ENCODE data around the gene IL11.

IL11 gene

DNA sequence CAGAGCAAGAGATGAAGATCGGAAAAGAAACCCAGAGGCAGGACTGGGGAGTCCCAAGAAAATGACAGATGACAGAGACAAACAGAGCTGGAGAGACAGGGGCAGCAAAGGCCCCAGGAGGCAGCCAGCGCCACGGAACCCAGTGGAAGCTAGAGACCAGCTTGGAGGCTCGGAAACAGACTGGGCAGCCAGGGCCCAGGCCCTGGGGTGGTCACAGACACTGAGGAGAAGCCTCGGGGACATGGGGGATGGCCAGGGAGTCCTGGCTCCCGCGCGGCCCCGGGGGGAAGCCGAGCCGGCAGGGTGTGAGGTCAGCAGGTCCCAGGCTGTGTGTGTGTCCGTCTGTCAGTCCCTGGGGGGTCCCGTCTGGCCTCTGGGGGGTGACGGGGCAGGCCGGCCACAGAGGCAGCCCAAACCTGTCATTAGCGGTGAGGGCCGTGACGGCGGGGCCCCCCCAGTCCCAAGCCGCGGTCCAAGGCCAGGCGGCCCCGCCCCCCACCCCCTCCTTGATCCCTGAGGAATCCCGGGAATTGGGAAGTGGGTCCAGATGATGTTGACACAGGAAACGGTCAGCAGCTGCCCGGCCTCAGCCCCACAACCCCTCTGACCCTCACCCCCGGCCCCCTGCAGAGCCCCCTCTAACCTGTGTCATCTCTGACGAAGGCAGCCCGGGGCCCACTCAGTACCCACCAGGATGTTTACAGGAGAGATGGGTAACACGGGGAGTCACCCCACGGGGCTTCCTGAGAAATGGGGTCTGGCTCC is 3.9 kb upstream of the IL11 start:
- DNase-seq (ENCODE audit: low read depth in 2 of 3, low spot score in 2 of 3) = no peak

DNA sequence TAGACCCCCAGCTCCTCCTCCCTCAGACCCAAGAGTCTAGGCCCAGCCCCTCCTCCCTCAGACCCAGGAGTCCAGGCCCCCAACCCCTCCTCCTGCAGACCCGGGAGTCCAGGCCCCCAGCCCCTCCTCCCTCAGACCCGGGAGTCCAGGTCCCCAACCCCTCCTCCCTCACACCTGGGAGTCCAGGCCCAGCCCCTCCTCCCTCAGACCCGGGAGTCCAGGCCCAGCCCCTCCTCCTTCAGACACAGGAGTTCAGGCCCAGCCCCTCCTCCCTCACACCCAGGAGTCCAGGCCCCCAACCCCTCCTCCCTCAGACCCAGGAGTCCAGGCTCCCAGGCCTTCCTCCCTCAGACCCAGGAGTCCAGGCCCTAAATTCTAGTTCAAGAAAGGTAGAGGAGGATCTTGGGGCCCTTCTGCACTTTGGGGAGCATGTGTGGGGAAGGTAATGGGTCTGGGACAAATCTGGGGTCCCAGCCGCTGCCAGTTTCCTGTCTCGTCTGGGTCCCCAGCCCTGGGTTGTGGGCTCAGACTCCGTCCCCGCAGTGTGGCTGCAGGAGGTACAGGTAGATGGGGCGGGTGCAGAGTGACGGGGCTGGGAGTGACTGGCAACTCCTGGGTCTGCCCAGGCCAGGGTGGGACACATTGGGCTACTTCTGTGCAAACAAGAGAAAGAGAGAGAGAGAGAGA is 3.2 kb upstream of the IL11 start:
- no peak for DNase-seq (ENCODE audit: low read depth in 2 of 3, low spot score in 2 of 3)

DNA sequence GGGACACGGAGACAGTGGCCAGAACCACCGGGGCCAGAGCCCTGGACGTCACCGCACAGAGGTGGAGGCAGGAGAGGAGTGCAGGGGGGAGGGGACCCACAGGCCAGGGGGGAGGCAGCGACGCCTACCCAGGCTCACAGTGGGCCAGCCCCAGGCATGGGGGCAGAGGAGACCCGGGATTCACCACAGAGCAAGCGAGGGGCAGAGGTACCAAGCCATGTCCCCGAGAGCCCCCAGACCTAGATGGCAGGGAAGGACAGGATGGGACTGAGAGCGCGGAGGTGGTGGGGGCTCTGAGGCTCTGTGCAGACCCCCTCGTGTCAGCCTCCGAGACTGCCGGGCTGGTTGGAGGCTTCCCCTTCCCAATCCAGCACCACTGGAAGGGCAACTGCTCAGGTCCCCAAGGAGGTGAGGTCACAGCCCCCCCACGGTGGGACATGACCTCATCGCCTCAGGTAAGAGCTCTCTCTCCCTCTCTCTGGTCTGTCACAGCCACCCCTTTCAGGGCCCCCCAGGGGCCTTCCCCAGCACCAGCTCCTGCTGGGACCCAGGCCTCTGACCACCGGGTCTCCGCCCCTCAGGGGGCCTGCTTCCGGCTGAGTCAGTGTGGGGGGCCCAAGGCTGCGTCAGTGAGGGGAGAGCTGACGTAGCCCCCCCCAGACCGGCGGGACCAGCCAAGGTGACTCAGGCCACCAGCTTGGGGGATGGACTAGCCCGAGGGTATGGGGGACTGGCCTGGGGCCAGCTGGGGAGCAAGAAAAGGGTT is 2.2 kb upstream of the IL11 start:
- no peak for DNase-seq (ENCODE audit: low read depth in 2 of 3, low spot score in 2 of 3)

DNA sequence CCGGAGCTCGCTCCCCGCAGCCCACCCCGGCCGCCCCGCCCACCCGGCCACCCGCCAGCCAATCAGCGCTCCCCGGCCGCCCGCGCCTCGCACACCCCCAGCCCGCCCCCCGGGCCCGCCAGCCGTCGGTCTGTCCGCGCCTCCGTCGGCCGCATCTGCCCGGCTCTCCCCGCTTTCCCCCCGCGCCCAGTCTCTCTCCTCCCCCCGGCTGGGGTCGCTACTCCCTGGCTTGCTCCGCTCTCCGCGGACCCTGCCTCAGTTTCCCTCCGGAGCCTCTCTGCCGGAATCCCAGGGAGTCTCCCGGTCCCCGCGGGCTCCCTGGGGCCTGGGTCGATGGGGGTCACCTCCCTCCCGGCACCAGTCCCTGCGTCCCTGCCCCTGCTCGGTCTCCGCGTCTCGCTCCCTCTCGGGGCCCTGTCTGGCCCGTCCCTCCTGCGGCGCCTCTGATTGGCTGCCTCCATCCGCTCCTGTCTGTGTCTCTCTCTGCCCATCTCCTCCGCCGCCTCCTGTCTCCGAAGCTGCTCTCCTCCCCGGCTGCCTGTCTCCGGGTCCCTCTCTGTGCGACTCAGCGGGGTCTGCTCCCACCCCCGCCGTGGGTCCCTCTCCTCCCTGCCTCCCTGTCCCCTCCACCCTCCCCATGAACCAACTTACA is 484 bp downstream of the IL11 start:
- DNase-seq (ENCODE audit: low read depth in 2 of 3, low spot score in 2 of 3) = no peak

DNA sequence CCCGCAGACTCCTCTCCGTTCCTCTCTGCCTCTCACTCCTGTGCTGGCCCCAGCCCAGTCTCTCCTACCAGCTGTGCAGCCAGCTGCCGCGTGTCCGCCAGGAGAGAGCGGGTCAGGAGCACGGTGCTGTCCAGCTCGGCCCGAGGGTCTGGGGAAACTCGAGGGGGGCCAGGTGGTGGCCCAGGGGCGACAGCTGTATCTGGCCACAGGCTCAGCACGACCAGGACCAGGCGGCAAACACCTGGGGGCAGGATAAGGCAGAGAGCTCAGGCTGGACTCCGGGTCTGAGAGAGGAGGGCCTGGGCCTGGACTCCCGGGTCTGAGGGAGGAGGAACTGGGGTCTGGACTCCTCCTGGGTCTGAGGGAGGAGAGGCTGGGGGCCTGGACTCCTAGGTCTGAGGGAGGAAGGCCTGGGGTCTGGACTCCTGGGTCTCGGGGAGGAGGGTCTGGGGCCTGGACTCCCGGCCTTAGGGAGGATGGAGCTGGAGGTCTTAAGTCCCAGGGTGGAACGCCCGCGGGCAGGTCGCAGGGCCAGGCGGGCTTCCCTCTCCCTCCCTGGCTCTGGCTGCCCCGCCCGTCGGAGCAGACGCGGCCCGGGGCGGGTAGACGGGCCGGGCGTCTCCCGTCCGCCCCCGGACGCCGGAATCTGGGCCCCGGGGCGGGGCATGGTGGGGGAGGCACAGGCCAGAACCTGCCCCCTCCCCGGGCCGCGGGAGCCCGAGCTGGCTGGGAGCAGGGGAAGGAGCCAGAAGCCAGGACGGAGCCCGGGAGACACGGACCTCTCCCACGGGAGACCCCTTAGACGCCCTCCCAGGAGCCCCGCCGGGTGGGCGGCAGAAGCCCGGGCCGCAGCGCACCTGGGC is 1.3 kb downstream of the IL11 start:
- no peak for DNase-seq (ENCODE audit: low read depth in 2 of 3, low spot score in 2 of 3)

DNA sequence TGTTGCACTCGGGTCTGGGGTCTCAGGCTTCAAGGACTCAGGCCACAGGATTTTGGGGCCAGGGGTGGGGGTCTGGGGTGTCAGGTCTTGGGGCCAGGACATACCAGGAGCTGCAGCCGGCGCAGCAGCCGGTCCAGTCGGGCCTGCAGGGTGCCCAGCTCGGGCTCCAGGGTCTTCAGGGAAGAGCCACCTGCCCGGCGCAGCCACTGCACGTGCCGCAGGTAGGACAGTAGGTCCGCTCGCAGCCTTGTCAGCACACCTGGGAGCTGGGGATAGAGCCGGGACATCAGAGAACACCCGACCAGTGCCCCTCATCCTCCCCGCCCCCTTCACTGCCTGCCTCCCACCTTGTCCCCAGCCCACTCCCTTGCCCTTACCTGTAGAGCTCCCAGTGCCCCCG is 2.2 kb downstream of the IL11 start:
- no peak for DNase-seq (ENCODE audit: low read depth in 2 of 3, low spot score in 2 of 3)

DNA sequence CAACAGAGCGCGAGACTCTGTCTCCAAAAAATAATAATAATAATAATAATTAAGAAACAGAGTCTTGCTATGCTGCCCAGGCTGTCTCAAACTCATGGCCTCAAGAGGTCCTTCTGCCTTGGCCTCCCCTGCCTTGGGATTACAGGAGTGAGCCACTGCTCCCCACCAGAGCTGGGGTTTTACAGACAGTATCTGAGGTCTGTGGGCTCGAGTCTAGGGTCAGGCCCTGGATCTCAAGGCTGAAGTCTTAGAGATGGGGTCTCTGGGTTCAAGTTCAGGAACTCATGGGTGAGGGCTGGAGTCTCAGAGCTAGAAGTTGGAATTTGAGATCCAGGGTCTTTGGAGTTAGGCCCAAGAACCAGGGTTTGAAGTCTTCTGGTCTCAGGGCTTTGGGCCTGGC is 3.5 kb downstream of the IL11 start:
- DNase-seq (ENCODE audit: low read depth in 2 of 3, low spot score in 2 of 3) = no peak

DNA sequence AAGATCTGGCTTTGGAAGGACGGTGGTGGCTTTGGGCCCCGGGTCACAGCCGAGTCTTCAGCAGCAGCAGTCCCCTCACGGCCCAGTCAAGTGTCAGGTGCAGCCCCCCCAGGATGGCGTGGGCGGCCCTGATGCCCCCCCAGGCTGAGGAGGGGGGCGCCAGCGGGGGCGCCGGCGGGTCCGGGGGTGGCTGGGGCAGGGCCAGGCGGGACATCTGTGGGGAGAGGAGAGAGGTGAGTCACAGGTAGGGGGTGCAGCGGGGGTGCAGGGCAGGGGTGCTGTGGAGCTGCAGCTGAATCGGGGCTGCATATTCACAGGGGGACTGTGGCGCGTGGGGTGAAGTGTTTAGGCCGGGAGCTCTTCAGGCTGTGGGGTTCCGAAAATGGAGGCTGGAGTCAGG is 4.3 kb downstream of the IL11 start:
- DNase-seq (ENCODE audit: low read depth in 2 of 3, low spot score in 2 of 3) = no peak

DNA sequence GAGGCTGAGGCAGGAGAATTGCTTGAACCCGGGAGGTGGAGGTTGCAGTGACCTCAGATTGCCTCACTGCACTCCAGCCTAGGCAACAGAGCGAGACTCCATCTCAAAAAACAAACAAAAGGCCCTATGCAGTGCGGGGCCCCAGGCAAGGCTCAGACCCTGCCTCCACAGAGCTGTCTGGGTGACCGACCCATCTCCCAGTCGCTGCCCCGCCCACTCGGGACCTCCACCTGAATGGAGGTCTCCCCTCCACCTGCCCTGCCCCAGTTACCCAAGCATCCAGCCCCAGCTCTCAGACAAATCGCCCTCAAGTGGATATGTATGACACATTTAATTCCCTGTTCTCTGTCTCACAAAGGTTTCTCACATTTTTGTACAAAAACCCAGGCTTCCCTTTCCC is 5.0 kb downstream of the IL11 start:
- no peak for DNase-seq (ENCODE audit: low read depth in 2 of 3, low spot score in 2 of 3)

DNA sequence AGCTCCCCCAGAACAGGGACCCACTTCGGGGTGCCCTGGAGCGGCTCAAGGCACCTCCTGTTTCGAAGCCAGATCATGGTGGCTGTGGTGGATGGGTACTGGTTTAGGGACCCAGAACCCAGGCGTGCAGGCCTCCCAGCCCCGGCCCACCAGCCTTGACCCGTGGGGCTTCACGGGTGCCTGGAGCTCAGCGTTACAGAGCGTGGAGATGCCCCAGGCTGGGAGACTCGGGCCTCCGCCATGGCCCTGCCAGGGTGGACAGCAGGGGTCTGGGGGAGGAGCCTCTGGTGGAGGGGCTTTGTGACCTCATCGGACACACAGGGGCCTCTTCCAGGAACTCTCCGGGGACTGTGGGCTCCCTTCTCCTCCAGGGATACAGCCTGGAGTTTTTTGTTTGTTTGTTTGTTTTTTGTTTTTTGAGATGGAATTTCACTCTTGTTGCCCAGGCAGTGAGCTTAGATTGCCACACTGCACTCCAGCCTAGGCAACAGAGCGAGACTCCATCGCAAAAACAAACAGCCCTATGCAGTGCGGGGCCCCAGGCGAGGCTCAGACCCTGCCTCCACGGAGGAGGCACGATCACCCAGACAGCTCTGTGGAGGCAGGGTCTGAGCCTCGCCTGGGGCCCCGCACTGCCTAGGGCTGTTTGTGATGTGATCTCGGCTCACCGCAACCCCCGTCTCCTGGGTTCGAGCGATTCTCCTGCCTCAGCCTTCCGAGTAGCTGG is 7.1 kb downstream of the IL11 start, which contains the start of gene GARIN5B:
GARIN5B (minus strand) TSS at position 271 of the 727 bp plus-strand sequence; CDS start at position 77, 194 bp downstream.
- DNase-seq (ENCODE audit: low read depth in 2 of 3, low spot score in 2 of 3) = no peak

DNA sequence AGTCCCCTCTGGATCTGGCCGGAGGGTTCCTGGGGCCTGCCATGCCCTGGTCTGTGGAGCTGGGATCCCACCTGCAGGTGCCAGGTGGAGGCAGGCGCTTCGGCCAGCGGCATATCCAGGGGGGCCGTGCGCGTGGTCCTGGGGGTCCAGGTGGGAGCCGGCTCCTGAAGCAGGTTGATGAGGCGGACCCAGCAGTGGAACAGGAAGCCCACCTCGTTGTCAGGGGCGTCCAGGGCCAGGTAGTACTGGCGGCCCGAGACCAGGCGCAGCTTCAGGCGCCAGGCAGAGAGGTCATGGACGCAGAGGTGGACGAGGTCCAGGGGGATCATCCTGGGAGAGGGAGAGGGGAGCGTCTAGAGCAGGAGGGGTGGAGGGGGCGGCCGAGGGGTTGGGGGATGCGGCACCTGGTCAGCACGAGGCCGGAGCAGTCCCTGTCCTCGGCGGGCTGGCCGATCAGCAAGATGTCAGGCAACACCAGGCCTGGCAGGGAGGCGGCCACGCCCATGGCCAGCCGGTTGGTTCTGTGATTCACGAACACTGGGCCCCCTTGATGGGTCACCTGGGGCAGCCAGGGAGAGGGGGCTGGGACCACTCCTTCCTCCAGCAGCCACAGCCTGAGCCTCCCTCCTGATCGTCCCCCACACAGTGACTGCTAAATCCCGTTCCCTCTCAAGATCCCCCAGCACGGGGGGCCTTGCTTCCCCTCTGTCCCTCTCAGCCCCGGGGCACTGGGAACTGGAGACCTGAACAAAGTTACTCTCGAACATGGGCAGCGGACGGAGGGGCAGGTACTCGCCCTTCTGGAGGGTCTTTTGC is 7.9 kb downstream of the IL11 start:
- no peak for DNase-seq (ENCODE audit: low read depth in 2 of 3, low spot score in 2 of 3)

DNA sequence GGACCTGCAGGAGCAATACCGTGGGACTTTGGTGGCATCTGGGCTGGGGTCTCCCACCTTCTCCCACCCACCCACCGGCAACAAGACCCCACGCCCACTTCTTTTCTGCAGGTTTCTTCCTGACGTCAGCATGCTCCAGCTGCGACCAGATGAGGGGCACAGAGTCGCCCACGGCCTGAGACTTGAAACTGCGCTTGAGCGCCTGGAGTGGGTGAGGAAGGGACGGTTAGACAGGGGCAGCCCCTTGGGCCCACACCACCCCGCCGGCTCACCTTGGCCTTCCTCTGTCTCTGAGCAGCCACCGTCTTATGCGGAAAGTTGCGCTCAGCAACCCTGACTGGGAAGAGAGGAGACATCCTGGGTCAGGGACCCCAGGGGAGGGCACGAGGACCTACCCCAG is 9.4 kb downstream of the IL11 start:
- DNase-seq (ENCODE audit: low read depth in 2 of 3, low spot score in 2 of 3) = no peak

DNA sequence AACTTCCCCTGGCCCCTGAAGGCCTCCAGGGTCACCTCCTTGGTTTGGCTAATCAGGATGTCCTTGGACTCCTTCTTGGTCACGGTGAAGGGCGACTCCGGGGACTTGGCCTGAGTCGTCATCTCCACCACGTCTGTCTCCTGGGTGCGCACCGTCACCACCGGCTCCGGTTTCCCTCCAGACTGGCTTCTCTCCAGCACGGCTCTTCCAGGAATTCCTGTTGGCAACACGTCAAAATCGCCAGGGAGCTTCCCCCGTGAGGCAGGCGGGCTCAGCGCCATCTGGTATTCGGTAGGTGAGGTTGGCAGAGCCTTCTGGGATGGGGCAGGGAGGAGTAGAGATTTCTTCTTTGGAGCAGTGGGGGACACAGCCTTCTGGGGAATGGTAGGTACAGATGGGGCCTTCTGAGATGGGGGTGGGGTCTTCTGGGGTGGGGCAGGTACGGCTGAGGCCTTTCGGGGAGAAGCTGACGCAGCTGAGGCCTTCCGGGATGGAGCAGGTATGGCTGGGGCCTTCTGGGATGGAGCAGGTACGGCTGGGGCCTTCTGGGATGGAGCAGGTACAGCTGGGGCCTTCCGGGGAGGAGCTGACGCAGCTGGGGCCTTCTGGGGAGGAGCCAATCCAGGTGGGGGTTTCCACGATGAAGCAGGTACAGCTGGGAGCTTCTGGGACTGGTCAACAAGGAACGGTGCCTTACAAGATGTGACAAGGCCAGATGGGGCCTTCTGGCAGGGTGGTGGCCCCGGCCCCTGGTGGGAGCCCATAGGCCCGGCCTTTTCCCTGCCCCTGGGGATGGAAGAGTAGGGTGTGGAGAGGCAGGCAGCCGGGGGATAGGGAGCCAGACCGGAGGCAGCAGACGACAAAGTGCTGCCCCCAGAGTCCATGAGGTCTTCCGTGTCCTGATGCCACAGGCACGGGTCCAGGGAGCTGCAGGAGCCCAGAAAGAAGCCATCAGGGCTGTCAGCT is 11.0 kb downstream of the IL11 start:
- no peak for DNase-seq (ENCODE audit: low read depth in 2 of 3, low spot score in 2 of 3)

DNA sequence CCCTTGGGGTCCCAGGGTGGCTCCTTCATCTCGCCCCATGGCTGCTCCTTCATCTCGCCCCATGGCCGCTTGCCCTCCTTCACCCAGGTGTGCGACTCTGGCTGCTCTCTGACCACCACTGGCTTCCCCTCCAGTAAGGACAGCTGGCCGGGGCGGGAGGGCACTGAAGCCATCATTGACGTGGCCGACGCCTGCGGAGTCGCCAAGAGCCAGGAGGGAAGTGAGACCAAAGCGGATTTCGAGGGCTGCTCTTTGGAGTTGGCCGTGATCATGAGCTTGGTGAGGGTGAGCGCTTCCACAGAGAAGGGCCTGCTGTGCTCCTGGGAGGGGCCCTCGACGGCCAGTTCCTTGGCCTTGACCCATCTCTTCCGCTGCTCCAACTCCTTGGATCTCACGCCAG is 11.8 kb downstream of the IL11 start:
- no peak for DNase-seq (ENCODE audit: low read depth in 2 of 3, low spot score in 2 of 3)

DNA sequence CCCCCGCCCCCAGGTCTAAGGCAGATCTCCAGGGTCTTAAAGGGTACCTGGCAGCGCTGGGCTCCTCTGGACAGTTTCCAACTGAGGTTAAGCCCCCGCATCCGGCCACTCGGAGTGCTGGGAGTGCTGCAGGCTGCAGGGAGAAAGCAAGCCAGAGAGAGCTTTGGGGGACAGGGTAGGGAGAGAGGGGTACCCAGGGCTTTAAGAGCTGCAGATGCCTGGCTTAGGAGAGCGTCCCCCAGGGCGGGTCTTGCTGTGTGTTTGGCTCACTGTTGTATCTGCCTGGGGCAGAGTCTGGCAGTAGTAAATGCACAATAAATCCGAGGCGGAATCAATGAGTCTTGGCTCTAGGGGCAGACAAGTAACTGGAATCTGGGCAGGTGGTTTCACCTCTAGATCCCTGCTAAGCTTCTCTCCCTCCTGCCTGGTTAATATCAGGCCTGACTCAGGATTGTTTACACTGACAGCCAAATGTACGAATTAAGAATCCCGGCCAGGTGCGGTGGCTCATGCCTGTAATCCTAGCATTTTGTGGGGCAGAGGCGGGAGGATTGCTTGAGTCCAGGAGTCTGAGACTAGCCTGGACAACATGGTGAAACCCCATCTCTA is 14.9 kb downstream of the IL11 start:
- DNase-seq (ENCODE audit: low read depth in 2 of 3, low spot score in 2 of 3) = no peak

DNA sequence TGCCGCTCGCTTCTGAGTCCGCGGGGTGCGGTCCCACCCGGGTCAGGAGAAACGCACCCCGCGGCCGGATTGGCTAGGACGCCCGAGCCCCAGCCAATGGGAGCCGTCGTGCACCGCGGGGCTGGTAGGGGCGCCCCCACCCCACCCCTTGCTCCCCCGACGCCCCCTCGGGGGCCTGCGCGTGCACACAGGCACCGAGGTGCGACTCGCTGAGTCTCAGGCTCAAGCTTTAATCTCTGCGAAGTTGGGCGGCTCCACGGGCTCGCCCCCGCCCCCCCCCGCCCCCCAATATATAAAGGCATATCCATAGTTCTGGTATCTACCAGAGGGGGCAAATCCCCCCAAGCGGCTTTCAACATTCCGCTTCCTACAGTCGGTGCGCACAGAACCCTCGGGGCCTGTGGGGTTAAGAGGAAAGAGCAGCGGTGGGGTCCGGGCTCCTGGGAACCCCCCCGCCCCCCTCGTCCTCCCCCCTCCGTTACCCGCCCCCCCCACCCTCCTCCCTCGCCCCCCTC is 15.5 kb downstream of the IL11 start, which contains the start of gene COX6B2:
COX6B2 (minus strand) TSS at position 22 of the 515 bp plus-strand sequence. CDS start 198 bp downstream, outside the sequence.
- no peak for DNase-seq (ENCODE audit: low read depth in 2 of 3, low spot score in 2 of 3)

All from activated CD8-positive, alpha-beta memory T cell treated with anti-CD3 and anti-CD28 coated beads for 48 hours (primary cell).